K562 (cell line): ENCODE data around the gene RNASE8. TPM values are rescaled to one million over a fixed set of nuclear protein-coding genes. Genes with fewer than 3 reads are reported as not detected.

Source experiments
- ATAC-seq: fragments of 200-7000 bp; cut with Tn5 transposase; 3 replicates; pipeline ENCODE4 v1.9.1; 2020; ENCODE audit warnings: moderate library complexity
- BruUV-seq: library from RNA; stranded (reverse); fragments of 400-500 nt; replicated peaks from 2 replicates; lab custom pipeline; 2021; lab: Mats Ljungman, UMichigan
- CTCF ChIA-PET: fragments of 300-600 bp; formaldehyde crosslinking; extraction: SDS; loops from one replicate; lab custom pipeline; 2021; ENCODE audit warnings: low intra/inter-chr PET ratio; lab: Yijun Ruan, JAX
- POLR2A ChIA-PET: fragments of 300-600, 350-650 bp; sonication (Branson Sonifier 250); formaldehyde crosslinking; extraction: SDS; loops from one replicate; lab custom pipeline; 2021; ENCODE audit warnings: antibody characterized with exemption, inconsistent platforms; lab: Yijun Ruan, JAX
- DNase-seq, 4 experiments: peaks; one replicate each; pipeline versions ENCODE4 v3.0.0 to v3.0.0-alpha.2; 2011 to 2018; ENCODE audit warnings: low spot score in 3 of 4, mixed read lengths in 3 of 4; ENCODE audit errors: extremely low read depth in 1 of 4
- FAIRE-seq: peaks from 2 replicates; lab custom pipeline; 2011; peaks lifted over from hg19 to GRCh38; lab: Jason Lieb, UNC
- H2AFZ ChIP-seq: 2 replicates; pipeline ENCODE4 v1.6.0; 2011; ENCODE audit warnings: low read depth, low read length, control low read depth, inconsistent platforms
- H3K27ac ChIP-seq: fragments of 200-600 bp; 3 replicates; pipeline ENCODE4 v1.8.0; 2011; ENCODE audit warnings: low read depth, mild to moderate bottlenecking, control low read depth, inconsistent platforms, low read length, moderate library complexity, mixed read lengths; ENCODE audit errors: extremely low read depth
- H3K27me3 ChIP-seq, 2 experiments: fragments of 300-600 bp in 1 of 2; 2 replicates in 1 of 2; 3 replicates in 1 of 2; pipeline versions ENCODE4 v1.6.0 to v1.8.0; 2011; ENCODE audit warnings: inconsistent platforms in 2 of 2, low read length in 2 of 2, mild to moderate bottlenecking in 1 of 2, mixed read lengths in 1 of 2, moderate library complexity in 1 of 2; ENCODE audit not compliant: control insufficient read depth in 2 of 2, insufficient read depth in 2 of 2
- H3K36me3 ChIP-seq: fragments of 300-600 bp; 3 replicates; pipeline ENCODE4 v1.8.0; 2011; ENCODE audit warnings: mild to moderate bottlenecking, low read length, inconsistent platforms; ENCODE audit not compliant: control insufficient read depth, insufficient read depth
- H3K4me1 ChIP-seq, 2 experiments: fragments of 200-600 bp in 1 of 2; replicated peaks in 1 of 2; 2 replicates in 1 of 2; 3 replicates in 1 of 2; pipeline versions ENCODE4 v1.5.1 to v1.8.0; 2011; ENCODE audit warnings: inconsistent platforms in 2 of 2, low read length in 2 of 2, mild to moderate bottlenecking in 1 of 2, mixed read lengths in 1 of 2, moderate library complexity in 1 of 2; ENCODE audit not compliant: control insufficient read depth in 2 of 2, insufficient read depth in 2 of 2
- H3K4me2 ChIP-seq: 2 replicates; pipeline ENCODE4 v1.6.1; 2011; ENCODE audit warnings: low read length, control low read depth, inconsistent platforms, mixed read lengths; ENCODE audit not compliant: insufficient read depth
- H3K4me3 ChIP-seq: fragments of 200-600 bp; sonication (generic), shearing (Covaris generic); 2 replicates; pipeline ENCODE4 v1.5.1; 2016; ENCODE audit warnings: control low read depth, inconsistent platforms
- H3K79me2 ChIP-seq: fragments of 200-600 bp; 3 replicates; pipeline ENCODE4 v1.8.0; 2011; ENCODE audit warnings: low read length, inconsistent platforms; ENCODE audit not compliant: control insufficient read depth, insufficient read depth
- H3K9ac ChIP-seq, 2 experiments: 2 replicates each; pipeline versions ENCODE4 v1.6.0 to v1.6.1; 2011; ENCODE audit warnings: low read depth in 2 of 2, low read length in 2 of 2, control low read depth in 1 of 2, inconsistent platforms in 1 of 2, mild to moderate bottlenecking in 1 of 2, mixed read lengths in 1 of 2; ENCODE audit not compliant: insufficient read depth in 1 of 2
- H3K9me1 ChIP-seq: one replicate; pipeline ENCODE4 v1.6.0; 2011; ENCODE audit warnings: inconsistent platforms, mild to moderate bottlenecking, low read length, moderate library complexity; ENCODE audit not compliant: control insufficient read depth, insufficient read depth
- H3K9me3 ChIP-seq: replicated peaks from 2 replicates; pipeline ENCODE4 v1.5.1; 2011; ENCODE audit warnings: low read depth, low read length, inconsistent platforms; ENCODE audit not compliant: control insufficient read depth, insufficient read depth
- H4K20me1 ChIP-seq: replicated peaks from 2 replicates; pipeline ENCODE4 v1.6.1; 2011; ENCODE audit warnings: low read length, inconsistent platforms, mixed read lengths; ENCODE audit not compliant: control insufficient read depth, insufficient read depth
- DPF2 ChIP-seq: fragments of 450-650 bp; IDR thresholded peaks from 2 replicates; pipeline ENCODE4 v1.6.1; 2016
- ELK1 ChIP-seq: sonication (generic); formaldehyde crosslinking; IDR thresholded peaks from 2 replicates; pipeline ENCODE4 v1.8.1; 2022; ENCODE audit warnings: missing genetic modification reagents
- ESRRB ChIP-seq: fragments of 250-450 bp; sonication (Bioruptor Pico); IDR thresholded peaks from 2 replicates; pipeline ENCODE4 v1.5.0; 2020; ENCODE audit warnings: mild to moderate bottlenecking, moderate library complexity, borderline replicate concordance
- FOXJ3 ChIP-seq: sonication (generic); formaldehyde crosslinking; IDR thresholded peaks from 2 replicates; pipeline ENCODE4 v1.4.0; 2020; ENCODE audit warnings: mild to moderate bottlenecking, missing genetic modification reagents
- FOXK1 ChIP-seq: sonication (generic); formaldehyde crosslinking; IDR thresholded peaks from 2 replicates; pipeline ENCODE4 v1.8.0; 2022; ENCODE audit warnings: missing genetic modification reagents, mild to moderate bottlenecking, borderline replicate concordance
- KDM1A ChIP-seq, 2 experiments: fragments of 450-650 bp; IDR thresholded peaks; 2 replicates each; pipeline ENCODE4 v1.6.1; 2016; ENCODE audit warnings: mild to moderate bottlenecking in 2 of 2
- MXI1 ChIP-seq: IDR thresholded peaks from 2 replicates; pipeline ENCODE4 v1.6.1; 2011; ENCODE audit warnings: low read depth, mild to moderate bottlenecking, improper control_type of control experiment, low read length
- MYBL2 ChIP-seq, 2 experiments: fragments of 450-650 bp in 1 of 2; sonication (generic) in 1 of 2; formaldehyde crosslinking in 1 of 2; IDR thresholded peaks; 2 replicates each; pipeline versions ENCODE4 v1.6.1 to v1.8.1; 2017 to 2022; ENCODE audit warnings: borderline replicate concordance in 1 of 2, inconsistent platforms in 1 of 2, low read depth in 1 of 2, mild to moderate bottlenecking in 1 of 2, missing genetic modification reagents in 1 of 2, moderate library complexity in 1 of 2
- NCOA2 ChIP-seq, 2 experiments: fragments of 450-650 bp; IDR thresholded peaks; 2 replicates each; pipeline ENCODE4 v1.6.1; 2018; ENCODE audit warnings: mild to moderate bottlenecking in 2 of 2, moderate library complexity in 1 of 2; ENCODE audit not compliant: partially characterized antibody in 2 of 2
- POLR2AphosphoS5 ChIP-seq: IDR thresholded peaks from 2 replicates; pipeline ENCODE4 v1.6.1; 2011; ENCODE audit warnings: mild to moderate bottlenecking, low read depth, low read length, moderate library complexity; ENCODE audit not compliant: control insufficient read depth, insufficient read depth
- POLR2G ChIP-seq: fragments of 200-400 bp; formaldehyde crosslinking; IDR thresholded peaks from 2 replicates; pipeline ENCODE4 v1.6.1; 2017; ENCODE audit warnings: low read depth, mild to moderate bottlenecking, antibody characterized with exemption, low read length, moderate library complexity
- RNF2 ChIP-seq: sonication (generic); IDR thresholded peaks from 2 replicates; pipeline ENCODE4 v1.6.1; 2016
- SREBF2 ChIP-seq: sonication (generic); formaldehyde crosslinking; IDR thresholded peaks from 2 replicates; pipeline ENCODE4 v1.4.0; 2020; ENCODE audit warnings: mild to moderate bottlenecking, missing genetic modification reagents
- SRSF7 ChIP-seq: fragments of 200-400 bp; formaldehyde crosslinking; optimal IDR thresholded peaks from 2 replicates; pipeline ENCODE3; 2017; ENCODE audit warnings: mild to moderate bottlenecking, low read depth, low read length
- THAP7 ChIP-seq: fragments of 250-450 bp; sonication (Bioruptor Pico); IDR thresholded peaks from 2 replicates; pipeline ENCODE4 v1.5.0; 2021
- YBX1 ChIP-seq: fragments of 450-650 bp; IDR thresholded peaks from 2 replicates; pipeline ENCODE4 v1.7.1; 2016; ENCODE audit warnings: mild to moderate bottlenecking
- ZBTB49 ChIP-seq: sonication (generic); formaldehyde crosslinking; IDR thresholded peaks from 2 replicates; pipeline ENCODE4 v1.8.0; 2022; ENCODE audit warnings: missing genetic modification reagents, mild to moderate bottlenecking, borderline replicate concordance
- ZKSCAN8 ChIP-seq: fragments of 200-800 bp; sonication (Bioruptor generic); IDR thresholded peaks from 2 replicates; pipeline ENCODE4 v1.6.1; 2016; ENCODE audit warnings: missing genetic modification characterization, missing compliant biosample characterization
- ZNF12 ChIP-seq: sonication (generic); formaldehyde crosslinking; IDR thresholded peaks from 2 replicates; pipeline ENCODE4 v1.4.0; 2020; ENCODE audit warnings: mild to moderate bottlenecking, missing genetic modification reagents
- WGBS: fragments of 100-300 bp; shearing (Covaris generic); methylation state at CpG from one replicate; pipeline ENCODE4 v1.1.6; 2016; ENCODE audit warnings: low coverage, mixed read lengths; ENCODE audit not compliant: insufficient coverage; ENCODE audit errors: missing lambda C conversion rate; 5-methylcytosine and 5-hydroxymethylcytosine counted together
- in situ Hi-C: fragments of 300-500 bp; cut with MboI; formaldehyde crosslinking; loops from 4 replicates; pipeline ENCODE4 v1.15.0; 2018; ENCODE audit warnings: inconsistent platforms, mixed read lengths
- intact Hi-C: fragments of 100-400 bp; cut with micrococcal nuclease; formaldehyde crosslinking; loops from 2 replicates; pipeline ENCODE4 v1.14.2; 2022
- polyA plus RNA-seq, 8 experiments: library from polyadenylated mRNA; depleted of rRNA in 4 of 8; stranded (reverse) in 5 of 8; unstranded in 3 of 8; fragments of >200 nt; fragmentation: Nextera tagmentation in 2 of 8; fragmentation: Illumina TruSeq in 1 of 8; extraction: Ambion mirVana in 2 of 8; extraction: Trizol in 1 of 8; gene quantifications; 2 replicates each; pipeline versions ENCODE4 v1.2.1 to v1.2.3, GENCODE V29; 2011 to 2014; ENCODE audit warnings: inconsistent platforms in 1 of 8, missing spikeins in 1 of 8
- total RNA-seq, 7 experiments: library from RNA; depleted of rRNA in 6 of 7; stranded (reverse); fragments of >200 nt in 6 of 7; fragmentation: Illumina TruSeq in 2 of 7; extraction: Trizol in 2 of 7; gene quantifications; 2 replicates each; pipeline versions ENCODE4 v1.2.1 to v1.2.3, GENCODE V29; 2011 to 2021; ENCODE audit warnings: low replicate concordance in 1 of 7

The RNASE8 gene
- total and polyA plus RNA-seq, 9 of the 15 experiments (the other 6 are each of a cell fraction or from before 2014, with no cell fraction given), result not detected

GRCh38 chr14:21060614-21061346, 3.2 kb downstream of the RNASE8 start:
- Histone ChIP-seq H3K4me3 (no peak overlapping the region), H3K27me3 (no peaks in the 10 kb centered on the region), H3K79me2 (no peaks in the 10 kb centered on the region), H3K9me1 (no peaks in the 10 kb centered on the region), H3K4me1 (no peaks in the 10 kb centered on the region; a peak in 2 of 5 replicates), H3K36me3 (no peaks in the 10 kb centered on the region), H2AFZ (peak overlapping the region; percentile 74), H3K4me2 (no peak overlapping the region), H3K9me3 (no peaks in the 10 kb centered on the region), H3K27ac (no peak overlapping the region), H4K20me1 (no peaks in the 10 kb centered on the region), H3K9ac (no peak overlapping the region)
- 31% methylated on average over 12 of the region's 13 CpGs for WGBS
- BruUV-seq, result no TSS peak
- ATAC-seq (peak; percentile 32; the same call in 1 of the 3 replicates), DNase-seq (no peak), FAIRE-seq (no peak)
- CTCF ChIA-PET, result no interaction called here
- in situ Hi-C loops, result no loop called here
- POLR2A ChIA-PET, result interaction anchor here (0.7 kb wide), 1 partner anchor 27 kb away, joined by 4 read pairs; no protein-coding TSS in a partner anchor
- intact Hi-C loops, result no loop called here
- TF ChIP-seq MYBL2 (IDR thresholded peaks at IDR 0.05; ENCODE audit: low read depth) (no peak), MYBL2 (CRISPR knock-in tag; IDR thresholded peaks at IDR 0.05; ENCODE audit: borderline replicate concordance) (no peak), ELK1 (CRISPR knock-in tag) (no peak), ZBTB49 (no peak), ZNF12 (no peak), YBX1 (no peak), THAP7 (CRISPR knock-in tag) (no peak), ZKSCAN8 (CRISPR knock-in tag) (no peak), RNF2 (no peak), POLR2AphosphoS5 (no peak), SREBF2 (CRISPR knock-in tag) (no peak), SRSF7 (no peak), DPF2 (no peak), FOXK1 (no peak), MXI1 (no peak), KDM1A (IDR thresholded peaks at IDR 0.05) (no peak), ESRRB (no peak), NCOA2 (IDR thresholded peaks at IDR 0.05; ENCODE audit: partially characterized antibody in 2 of 2) (no peak), POLR2G (no peak), FOXJ3 (CRISPR knock-in tag) (no peak)
